ENCODE measurements around the gene SIPA1. TPM values are rescaled to one million over a fixed set of nuclear protein-coding genes. Genes with fewer than 3 reads are reported as not detected.

Gene SIPA1
- total and polyA plus RNA-seq, 9 of the 15 experiments (the other 6 are each of a cell fraction or from before 2014, with no cell fraction given), result 0.25 to 85.8 (median 16.8) TPM

- Histone ChIP-seq H3K9ac (ENCODE audit: insufficient read depth in 1 of 2, low read depth in 2 of 2, low read length in 2 of 2) (no peak overlapping the region; a peak in 1 of 4 replicates), H3K36me3 (ENCODE audit: control insufficient read depth, insufficient read depth, low read length) (peaks cover 94% of the 10 kb centered on the region; the same call in 2 of the 3 replicates), H3K4me2 (ENCODE audit: insufficient read depth, low read length) (no peak overlapping the region), H3K27me3 (ENCODE audit: control insufficient read depth in 2 of 2, insufficient read depth in 2 of 2, low read length in 2 of 2) (no peaks in the 10 kb centered on the region), H3K79me2 (ENCODE audit: control insufficient read depth, insufficient read depth, low read length) (peaks cover 11% of the 10 kb centered on the region), H2AFZ (ENCODE audit: low read depth, low read length) (no peak overlapping the region), H3K9me3 (replicated peaks; ENCODE audit: control insufficient read depth, insufficient read depth, low read depth, low read length) (no peaks in the 10 kb centered on the region), H3K4me1 (replicated peaks in 1 of 2; ENCODE audit: control insufficient read depth in 2 of 2, insufficient read depth in 2 of 2, low read length in 2 of 2) (peaks cover 4 to 55% of the 10 kb centered on the region in 2 experiments; a peak in 3 of 5 replicates), H4K20me1 (replicated peaks; ENCODE audit: control insufficient read depth, insufficient read depth, low read length) (peaks cover 3% of the 10 kb centered on the region; the same call in 1 of the 2 replicates), H3K27ac (ENCODE audit: extremely low read depth, low read depth, low read length) (no peak overlapping the region), H3K4me3 (no peak overlapping the region), H3K9me1 (ENCODE audit: control insufficient read depth, insufficient read depth, low read length) (no peaks in the 10 kb centered on the region)
- FAIRE-seq, result no peak
- intact Hi-C loops (cut with micrococcal nuclease), result no loop called here
- no TSS peak for BruUV-seq (replicated peaks)
- POLR2A ChIA-PET, result interaction anchor here (0.9 to 3.1 kb wide), 5 partner anchors 9 to 16 kb away, joined by 3 to 11 read pairs (median 5); partner anchors contain the start of gene SIPA1
- WGBS (ENCODE audit: insufficient coverage, low coverage, missing lambda C conversion rate), result 87% methylated on average over 10 of the region's 16 CpGs
- in situ Hi-C loops (cut with MboI), result no loop called here
- CTCF ChIA-PET (ENCODE audit: low intra/inter-chr PET ratio), result no interaction called here
- ATAC-seq, result no peak
- TF ChIP-seq ZBTB33 (CRISPR knock-in tag; IDR thresholded peaks at IDR 0.05) (0 out of 2 replicates have a peak, but pooled peaks have one; percentile 3), FOSL1 (tag; conservative IDR thresholded peaks at IDR 0.05) (no peak), POLR2G (IDR thresholded peaks at IDR 0.05; ENCODE audit: low read depth, low read length) (0 out of 2 replicates have a peak, but pooled peaks have one; percentile 23)
- DNase-seq (ENCODE audit: extremely low read depth in 1 of 4, low spot score in 3 of 4), result no peak
Measured at GRCh38 chr11:65622011-65622410, 15.9 kb upstream of the SIPA1 start.
